Muscle of leg (tissue), 11 donors: ENCODE data around the gene PDPN. TPM values are rescaled to one million over a fixed set of nuclear protein-coding genes. Genes with fewer than 3 reads are reported as not detected.

Source experiments
- DNase-seq: peaks from one replicate; pipeline ENCODE4 v3.0.0; 2013
- H3K27ac ChIP-seq: one replicate; pipeline ENCODE4 v1.5.1; 2013; ENCODE audit warnings: mild to moderate bottlenecking, low read length, control low read depth
- H3K27me3 ChIP-seq: one replicate; pipeline ENCODE4 v1.6.1; 2013; ENCODE audit warnings: low read length; ENCODE audit not compliant: control insufficient read depth, insufficient read depth
- H3K36me3 ChIP-seq: one replicate; pipeline ENCODE4 v1.6.1; 2013; ENCODE audit warnings: low read length; ENCODE audit not compliant: control insufficient read depth, insufficient read depth
- H3K4me1 ChIP-seq: one replicate; pipeline ENCODE4 v1.6.1; 2013; ENCODE audit warnings: low read length; ENCODE audit not compliant: control insufficient read depth, insufficient read depth
- H3K4me3 ChIP-seq: one replicate; pipeline ENCODE4 v1.5.1; 2013; ENCODE audit warnings: low read length, control low read depth
- H3K9me3 ChIP-seq: replicated peaks from 2 replicates; pipeline ENCODE4 v1.6.1; 2013; ENCODE audit warnings: low read depth, low read length; ENCODE audit not compliant: control insufficient read depth
- WGBS: methylation state at CpG from one replicate; pipeline ENCODE4 v1.1.5; 2013; ENCODE audit warnings: missing lambda C conversion rate; ENCODE audit not compliant: insufficient coverage; 5-methylcytosine and 5-hydroxymethylcytosine counted together
- polyA plus RNA-seq, 8 donors: library from polyadenylated mRNA; unstranded; fragments of 120-200 nt; gene quantifications; one replicate each; pipeline versions ENCODE4 v1.2.1 to v1.2.3, GENCODE V29; 2013; ENCODE audit warnings: inconsistent platforms in 1 of 8, low replicate concordance in 1 of 8; ENCODE audit not compliant: insufficient read length in 8 of 8, insufficient read depth in 1 of 8
- total RNA-seq: library from RNA; stranded (reverse); fragments of 120-200 nt; gene quantifications from one replicate; pipeline ENCODE4 v1.2.4, GENCODE V29; 2013

Gene PDPN
- total and polyA plus RNA-seq, 9 donors = 14.5 to 52.2 (median 41.2) TPM

GRCh38 chr1:13624526-13624925 lies 40.9 kb downstream of the PDPN start:
- no peak for DNase-seq
- H3K27me3 ChIP-seq = no peaks in the 10 kb centered on the region
- H3K27ac ChIP-seq = no peak overlapping the region
- H3K9me3 ChIP-seq = peaks cover 7% of the 10 kb centered on the region
- 95% methylated on average over 2 of the region's 6 CpGs for WGBS
- H3K36me3 ChIP-seq = no peaks in the 10 kb centered on the region
- no peaks in the 10 kb centered on the region for H3K4me1 ChIP-seq
- H3K4me3 ChIP-seq = no peak overlapping the region

- Histone ChIP-seq H3K9me3 (peaks cover 10% of the 10 kb centered on the region), H3K36me3 (no peaks in the 10 kb centered on the region), H3K4me1 (no peaks in the 10 kb centered on the region), H3K4me3 (no peak overlapping the region), H3K27ac (no peak overlapping the region), H3K27me3 (no peaks in the 10 kb centered on the region)
- no peak for DNase-seq
These were observed 43.5 kb downstream of the PDPN start for GRCh38 chr1:13627127-13627526.

- Histone ChIP-seq H3K27ac (no peak overlapping the region), H3K4me1 (no peaks in the 10 kb centered on the region), H3K9me3 (peaks cover 10% of the 10 kb centered on the region), H3K4me3 (no peak overlapping the region), H3K27me3 (no peaks in the 10 kb centered on the region), H3K36me3 (no peaks in the 10 kb centered on the region)
- no peak for DNase-seq
- 100% methylated on average over 1 of the region's 3 CpGs for WGBS
These were observed 44.6 kb downstream of the PDPN start for GRCh38 chr1:13628218-13628617.

- no peak for DNase-seq
- Histone ChIP-seq H3K27me3 (no peaks in the 10 kb centered on the region), H3K4me3 (no peak overlapping the region), H3K27ac (no peak overlapping the region), H3K9me3 (peaks cover 10% of the 10 kb centered on the region), H3K36me3 (no peaks in the 10 kb centered on the region), H3K4me1 (no peaks in the 10 kb centered on the region)
- 100% methylated on average over 1 of the region's 5 CpGs for WGBS
These were observed 45.1 kb downstream of the PDPN start for GRCh38 chr1:13628711-13629110.

GRCh38 chr1:13642306-13643004 lies 58.8 kb downstream of the PDPN start:
- no peaks in the 10 kb centered on the region for H3K36me3 ChIP-seq
- no peak overlapping the region for H3K27ac ChIP-seq

GRCh38 chr1:13643017-13643416 lies 59.4 kb downstream of the PDPN start:
- Histone ChIP-seq H3K27ac (no peak overlapping the region), H3K27me3 (no peaks in the 10 kb centered on the region), H3K36me3 (no peaks in the 10 kb centered on the region), H3K4me3 (no peak overlapping the region), H3K9me3 (peaks cover 5% of the 10 kb centered on the region), H3K4me1 (no peaks in the 10 kb centered on the region)
- no peak for DNase-seq
- 82% methylated on average over 7 of the region's 8 CpGs for WGBS

More at GRCh38 chr1:13642306-13643004, 58.8 kb downstream of the PDPN start:
- H3K4me3 ChIP-seq = no peak overlapping the region
- 55% methylated on average over 1 of the region's 3 CpGs for WGBS
- H3K27me3 ChIP-seq = no peaks in the 10 kb centered on the region
- H3K4me1 ChIP-seq = no peaks in the 10 kb centered on the region
- H3K9me3 ChIP-seq = peaks cover 5% of the 10 kb centered on the region
- no peak for DNase-seq

- DNase-seq = no peak
- WGBS = 69% methylated on average over 2 of the region's 7 CpGs
- Histone ChIP-seq H3K27me3 (no peaks in the 10 kb centered on the region), H3K4me1 (no peaks in the 10 kb centered on the region), H3K9me3 (no peaks in the 10 kb centered on the region), H3K36me3 (no peaks in the 10 kb centered on the region), H3K4me3 (no peak overlapping the region), H3K27ac (no peak overlapping the region)
These were observed 62.9 kb downstream of the PDPN start for GRCh38 chr1:13646521-13646920.

GRCh38 chr1:13651279-13651678 lies 67.6 kb downstream of the PDPN start:
- H3K36me3 ChIP-seq = no peaks in the 10 kb centered on the region
- H3K27me3 ChIP-seq = no peaks in the 10 kb centered on the region
- no peak overlapping the region for H3K27ac ChIP-seq
- WGBS = no CpG with 5 or more reads among the region's 3 CpGs
- no peaks in the 10 kb centered on the region for H3K4me1 ChIP-seq
- DNase-seq = no peak
- H3K9me3 ChIP-seq = no peaks in the 10 kb centered on the region
- H3K4me3 ChIP-seq = no peak overlapping the region

- Histone ChIP-seq H3K9me3 (no peaks in the 10 kb centered on the region), H3K27ac (no peak overlapping the region), H3K36me3 (no peaks in the 10 kb centered on the region), H3K27me3 (no peaks in the 10 kb centered on the region), H3K4me1 (no peaks in the 10 kb centered on the region), H3K4me3 (no peak overlapping the region)
- DNase-seq = no peak
- 100% methylated on average over 1 of the region's 1 CpG for WGBS
These were observed 68.6 kb downstream of the PDPN start for GRCh38 chr1:13652238-13652637.

- no peaks in the 10 kb centered on the region for H3K36me3 ChIP-seq
- H3K27me3 ChIP-seq = no peaks in the 10 kb centered on the region
- no peaks in the 10 kb centered on the region for H3K4me1 ChIP-seq
- H3K4me3 ChIP-seq = no peak overlapping the region
- H3K9me3 ChIP-seq = peaks cover 2% of the 10 kb centered on the region
- 56% methylated on average over 4 of the region's 5 CpGs for WGBS
- DNase-seq = peak; percentile 34
- no peak overlapping the region for H3K27ac ChIP-seq
These were observed 77.9 kb downstream of the PDPN start for GRCh38 chr1:13661539-13661938.

- no CpG with 5 or more reads among the region's 4 CpGs for WGBS
- Histone ChIP-seq H3K27ac (no peak overlapping the region), H3K4me3 (no peak overlapping the region), H3K4me1 (no peaks in the 10 kb centered on the region), H3K27me3 (no peaks in the 10 kb centered on the region), H3K36me3 (no peaks in the 10 kb centered on the region), H3K9me3 (peaks cover 2% of the 10 kb centered on the region)
- peak; percentile 53 for DNase-seq
These were observed 78.9 kb downstream of the PDPN start for GRCh38 chr1:13662493-13662892.
